ENCODE results near the gene FKBP15. TPM values are rescaled to one million over a fixed set of nuclear protein-coding genes. Genes with fewer than 3 reads are reported as not detected.
"Not testable (repeated sequence)": the region's sequence is repeated elsewhere in the genome, so short reads cannot be mapped to it uniquely, and the experiment has no call there.

The FKBP15 gene
- total and polyA plus RNA-seq, 9 donors = 16.8 to 24.2 (median 20.1) TPM

DNA sequence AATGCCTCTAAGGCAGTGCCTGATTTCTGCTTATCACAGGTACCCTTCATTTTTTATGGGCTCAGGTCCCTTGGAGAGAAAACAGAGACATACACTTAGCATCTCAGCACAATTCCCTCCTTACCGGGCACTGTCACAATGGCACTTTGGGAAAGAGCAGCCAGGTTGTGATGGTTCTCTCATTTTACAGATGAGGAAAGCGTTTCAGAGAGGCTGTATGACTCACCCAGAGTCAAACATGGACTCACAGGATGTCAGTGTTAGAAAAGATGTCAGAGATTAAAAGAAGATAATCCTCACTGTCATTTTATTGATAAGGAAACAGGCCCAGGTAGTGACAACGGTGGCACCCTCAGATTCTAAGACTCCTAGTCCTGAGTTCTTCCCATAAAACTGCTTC lies 82.3 kb downstream of the FKBP15 start:
- Histone ChIP-seq H3K9me3 (replicated peaks; ENCODE audit: control insufficient read depth, low read depth, low read length) (no peaks in the 10 kb centered on the region), H3K4me1 (ENCODE audit: control insufficient read depth, insufficient read depth, low read length) (no peaks in the 10 kb centered on the region), H3K27ac (ENCODE audit: low read length) (no peak overlapping the region), H3K4me3 (ENCODE audit: low read length) (no peak overlapping the region), H3K36me3 (ENCODE audit: control insufficient read depth, insufficient read depth, low read length) (no peaks in the 10 kb centered on the region), H3K27me3 (ENCODE audit: control insufficient read depth, insufficient read depth, low read length) (peaks cover 2% of the 10 kb centered on the region)
- WGBS (ENCODE audit: insufficient coverage) = 43% methylated on average over 1 of the region's 3 CpGs
- no peak for DNase-seq

DNA sequence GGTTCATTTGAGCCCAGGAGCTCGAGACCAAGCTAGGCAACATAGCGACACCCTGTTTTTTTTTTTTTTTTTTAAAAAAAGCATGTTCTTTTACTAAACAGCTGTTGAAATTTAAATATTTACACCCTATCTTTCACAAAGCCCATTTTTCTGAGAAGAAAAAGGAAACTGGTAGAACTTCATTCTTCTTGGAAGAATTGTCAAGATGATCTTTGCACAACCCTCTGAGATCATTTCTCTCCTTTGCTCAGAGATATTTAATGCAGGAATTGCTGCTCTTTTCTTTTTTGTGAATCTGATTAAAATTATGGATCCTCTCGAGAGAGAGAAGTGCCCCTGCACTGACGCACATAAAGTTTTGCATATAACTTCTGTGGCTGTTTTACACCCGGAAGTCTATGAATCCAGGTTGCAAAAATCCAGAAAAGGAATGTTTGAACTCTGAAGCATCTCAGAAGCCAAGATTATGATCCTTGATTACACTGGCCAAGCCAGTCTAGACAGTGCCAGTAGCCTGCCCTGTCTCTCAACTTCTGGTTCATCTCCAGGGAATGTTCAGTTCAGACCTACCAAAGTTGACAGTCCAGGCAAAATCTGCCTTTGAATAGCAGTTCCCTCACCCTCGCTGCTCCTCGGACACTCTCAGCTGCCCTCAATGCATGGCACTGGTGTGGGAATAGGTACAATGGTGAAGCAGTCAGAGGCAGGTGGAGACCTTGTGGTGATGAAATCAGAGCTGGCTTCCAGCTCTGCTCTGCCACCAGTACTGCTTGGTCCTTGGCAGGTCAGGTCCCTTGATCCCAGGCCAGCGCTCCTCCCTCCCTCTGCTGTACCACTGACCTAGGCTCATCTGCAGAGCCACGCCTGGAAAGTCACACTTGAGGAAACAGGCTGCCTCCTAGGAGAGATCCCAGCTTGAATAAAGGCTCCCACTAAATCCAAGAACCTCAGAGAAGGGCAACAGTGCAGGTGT lies 83.6 kb downstream of the FKBP15 start:
- Histone ChIP-seq H3K27ac (ENCODE audit: low read length) (no peak overlapping the region), H3K4me3 (ENCODE audit: low read length) (no peak overlapping the region), H3K4me1 (ENCODE audit: control insufficient read depth, insufficient read depth, low read length) (no peaks in the 10 kb centered on the region), H3K36me3 (ENCODE audit: control insufficient read depth, insufficient read depth, low read length) (no peaks in the 10 kb centered on the region), H3K27me3 (ENCODE audit: control insufficient read depth, insufficient read depth, low read length) (no peaks in the 10 kb centered on the region), H3K9me3 (replicated peaks; ENCODE audit: control insufficient read depth, low read depth, low read length) (no peaks in the 10 kb centered on the region)
- DNase-seq = no peak
- WGBS (ENCODE audit: insufficient coverage) = 75% methylated on average over 7 of the region's 9 CpGs

DNA sequence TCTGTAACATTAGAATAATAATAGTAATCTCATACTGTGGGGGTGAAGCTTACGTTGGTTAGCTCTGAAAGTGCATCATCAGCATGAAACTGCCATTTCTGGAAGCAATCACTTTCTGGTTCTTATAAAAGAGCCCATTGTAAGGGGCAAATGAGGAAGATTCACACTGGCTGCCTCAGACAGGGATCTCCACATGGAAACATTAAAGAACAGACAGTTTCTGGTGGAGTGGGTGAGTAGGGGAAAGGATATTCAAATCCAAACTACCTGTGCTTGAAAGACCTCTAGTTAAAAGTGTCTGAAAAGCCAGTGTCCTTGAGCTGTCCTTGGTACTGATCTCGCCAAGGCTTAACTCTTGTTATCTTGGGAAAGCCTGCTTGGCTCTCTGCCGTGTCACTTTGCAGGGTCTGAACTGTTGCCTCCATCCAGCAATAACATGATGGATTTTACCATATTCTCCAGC lies 89.4 kb downstream of the FKBP15 start:
- Histone ChIP-seq H3K9me3 (replicated peaks; ENCODE audit: control insufficient read depth, low read depth, low read length) (no peaks in the 10 kb centered on the region), H3K36me3 (ENCODE audit: control insufficient read depth, insufficient read depth, low read length) (no peaks in the 10 kb centered on the region), H3K4me1 (ENCODE audit: control insufficient read depth, insufficient read depth, low read length) (no peaks in the 10 kb centered on the region), H3K27ac (ENCODE audit: low read length) (no peak overlapping the region), H3K27me3 (ENCODE audit: control insufficient read depth, insufficient read depth, low read length) (peaks cover 2% of the 10 kb centered on the region), H3K4me3 (ENCODE audit: low read length) (no peak overlapping the region)
- peak; percentile 36 for DNase-seq
- WGBS (ENCODE audit: insufficient coverage) = 7% methylated on average over 2 of the region's 3 CpGs

- Histone ChIP-seq H3K4me3 (ENCODE audit: low read length) (no peak overlapping the region), H3K27ac (ENCODE audit: low read length) (no peak overlapping the region), H3K4me1 (ENCODE audit: control insufficient read depth, insufficient read depth, low read length) (no peaks in the 10 kb centered on the region), H3K9me3 (replicated peaks; ENCODE audit: control insufficient read depth, low read depth, low read length) (no peaks in the 10 kb centered on the region), H3K36me3 (ENCODE audit: control insufficient read depth, insufficient read depth, low read length) (no peaks in the 10 kb centered on the region), H3K27me3 (ENCODE audit: control insufficient read depth, insufficient read depth, low read length) (peaks cover 5% of the 10 kb centered on the region)
- no CpG with 5 or more reads among the region's 4 CpGs for WGBS (ENCODE audit: insufficient coverage)
- DNase-seq = no peak
These were observed 91.2 kb downstream of the FKBP15 start for GRCh38 chr9:113129884-113130283.

- Histone ChIP-seq H3K9me3 (replicated peaks; ENCODE audit: control insufficient read depth, low read depth, low read length) (no peaks in the 10 kb centered on the region), H3K27ac (ENCODE audit: low read length) (no peak overlapping the region), H3K4me3 (ENCODE audit: low read length) (no peak overlapping the region), H3K4me1 (ENCODE audit: control insufficient read depth, insufficient read depth, low read length) (no peaks in the 10 kb centered on the region), H3K36me3 (ENCODE audit: control insufficient read depth, insufficient read depth, low read length) (no peaks in the 10 kb centered on the region), H3K27me3 (ENCODE audit: control insufficient read depth, insufficient read depth, low read length) (peaks cover 6% of the 10 kb centered on the region)
- no peak for DNase-seq
These were observed 91.6 kb downstream of the FKBP15 start for GRCh38 chr9:113129466-113129865.

- DNase-seq = no peak
- Histone ChIP-seq H3K36me3 (ENCODE audit: control insufficient read depth, insufficient read depth, low read length) (no peaks in the 10 kb centered on the region), H3K4me1 (ENCODE audit: control insufficient read depth, insufficient read depth, low read length) (no peaks in the 10 kb centered on the region), H3K27me3 (ENCODE audit: control insufficient read depth, insufficient read depth, low read length) (peaks cover 6% of the 10 kb centered on the region), H3K9me3 (replicated peaks; ENCODE audit: control insufficient read depth, low read depth, low read length) (no peaks in the 10 kb centered on the region), H3K4me3 (ENCODE audit: low read length) (no peak overlapping the region), H3K27ac (ENCODE audit: low read length) (no peak overlapping the region)
- WGBS (ENCODE audit: insufficient coverage) = 20% methylated on average over 1 of the region's 4 CpGs
These were observed 95.6 kb downstream of the FKBP15 start for GRCh38 chr9:113125386-113126035.

DNA sequence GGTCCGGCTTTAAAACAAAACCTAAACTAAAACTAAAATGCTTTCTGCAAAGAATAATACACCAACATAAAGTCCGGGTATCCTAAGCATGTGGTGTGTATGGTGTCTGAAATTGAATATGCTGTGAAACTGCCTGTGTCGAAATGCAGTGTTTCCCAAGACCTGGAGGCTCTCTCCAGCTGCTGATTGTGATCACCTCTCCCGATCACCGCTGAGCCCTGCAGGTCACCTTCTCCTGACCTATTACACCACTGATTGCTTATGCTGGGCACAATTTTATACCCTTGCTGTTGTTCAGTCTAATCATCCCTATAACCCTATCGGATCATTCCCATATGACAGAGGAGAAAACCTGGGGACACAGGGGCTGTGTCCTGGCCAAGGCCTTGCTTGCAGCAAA lies 102.2 kb downstream of the FKBP15 start:
- H3K4me3 ChIP-seq (ENCODE audit: low read length) = not testable (repeated sequence)

More for the DNA sequence above, 102.2 kb downstream of the FKBP15 start:
- not testable (repeated sequence) for H3K9me3 ChIP-seq (replicated peaks; ENCODE audit: control insufficient read depth, low read depth, low read length); DNase-seq; H3K27me3 ChIP-seq (ENCODE audit: control insufficient read depth, insufficient read depth, low read length); H3K4me1 ChIP-seq (ENCODE audit: control insufficient read depth, insufficient read depth, low read length); H3K36me3 ChIP-seq (ENCODE audit: control insufficient read depth, insufficient read depth, low read length); H3K27ac ChIP-seq (ENCODE audit: low read length)
- WGBS (ENCODE audit: insufficient coverage) = no CpG with 5 or more reads among the region's 6 CpGs

Other genes with a start within 250 kb of the FKBP15 start
- 4.6 TPM for gene ZNF883, start 209.1 kb downstream of the FKBP15 start, total RNA-seq
- 1 to 10 TPM; 2.9 to 5.3 (median 3.7) TPM for gene ZNF883, start 209.1 kb downstream of the FKBP15 start, polyA plus RNA-seq (ENCODE audit: insufficient read depth in 1 of 8, insufficient read length in 8 of 8, low replicate concordance in 1 of 8)
- 5.5 TPM for gene ZFP37, start 164.6 kb downstream of the FKBP15 start, total RNA-seq
- gene ZFP37, start 164.6 kb downstream of the FKBP15 start, polyA plus RNA-seq (ENCODE audit: insufficient read depth in 1 of 8, insufficient read length in 8 of 8, low replicate concordance in 1 of 8) = 1 to 10 TPM; 2.7 to 6.1 (median 4.4) TPM
- gene SLC31A2, start 70.3 kb downstream of the FKBP15 start, total RNA-seq = 4.1 TPM
- gene SLC31A2, start 70.3 kb downstream of the FKBP15 start, polyA plus RNA-seq (ENCODE audit: insufficient read depth in 1 of 8, insufficient read length in 8 of 8, low replicate concordance in 1 of 8) = 1 to 10 TPM; 2.1 to 4.3 (median 2.8) TPM
- 8.0 TPM for gene SLC31A1, start 267 bp upstream of the FKBP15 start, total RNA-seq
- 10 to 100 TPM in 5 of 8 donors, 1 to 10 TPM in 3; 8.0 to 14.2 (median 10.2) TPM for gene SLC31A1, start 267 bp upstream of the FKBP15 start, polyA plus RNA-seq (ENCODE audit: insufficient read depth in 1 of 8, insufficient read length in 8 of 8, low replicate concordance in 1 of 8)
- gene CDC26, start 54.3 kb upstream of the FKBP15 start, total RNA-seq = 33.2 TPM
- gene CDC26, start 54.3 kb upstream of the FKBP15 start, polyA plus RNA-seq (ENCODE audit: insufficient read depth in 1 of 8, insufficient read length in 8 of 8, low replicate concordance in 1 of 8) = 10 to 100 TPM; 19.7 to 27.8 (median 24.7) TPM
- gene PRPF4, start 54.4 kb upstream of the FKBP15 start, total RNA-seq = 21.5 TPM
- 10 to 100 TPM; 16.5 to 25.2 (median 19.3) TPM for gene PRPF4, start 54.4 kb upstream of the FKBP15 start, polyA plus RNA-seq (ENCODE audit: insufficient read depth in 1 of 8, insufficient read length in 8 of 8, low replicate concordance in 1 of 8)
- 0.04 TPM for gene RNF183, start 82.1 kb upstream of the FKBP15 start, total RNA-seq
- under 1 TPM in 4 of 8 donors, not detected in 4; 0.08 to 0.35 (median 0.13) TPM for gene RNF183, start 82.1 kb upstream of the FKBP15 start, polyA plus RNA-seq (ENCODE audit: insufficient read depth in 1 of 8, insufficient read length in 8 of 8, low replicate concordance in 1 of 8)
- gene WDR31, start 119.0 kb upstream of the FKBP15 start, total RNA-seq = 1.2 TPM
- 1 to 10 TPM; 1.6 to 3.3 (median 2.5) TPM for gene WDR31, start 119.0 kb upstream of the FKBP15 start, polyA plus RNA-seq (ENCODE audit: insufficient read depth in 1 of 8, insufficient read length in 8 of 8, low replicate concordance in 1 of 8)
- gene BSPRY, start 128.3 kb upstream of the FKBP15 start, total RNA-seq = 0.22 TPM
- gene BSPRY, start 128.3 kb upstream of the FKBP15 start, polyA plus RNA-seq (ENCODE audit: insufficient read depth in 1 of 8, insufficient read length in 8 of 8, low replicate concordance in 1 of 8) = under 1 TPM; 0.40 to 0.97 (median 0.56) TPM
- gene HDHD3, start 155.7 kb upstream of the FKBP15 start, total RNA-seq = 5.5 TPM
- gene HDHD3, start 155.7 kb upstream of the FKBP15 start, polyA plus RNA-seq (ENCODE audit: insufficient read depth in 1 of 8, insufficient read length in 8 of 8, low replicate concordance in 1 of 8) = 10 to 100 TPM in 1 of 8 donors, 1 to 10 TPM in 7; 4.1 to 11.3 (median 5.8) TPM
- gene ALAD, start 180.0 kb upstream of the FKBP15 start, total RNA-seq = 11.3 TPM
- gene ALAD, start 180.0 kb upstream of the FKBP15 start, polyA plus RNA-seq (ENCODE audit: insufficient read depth in 1 of 8, insufficient read length in 8 of 8, low replicate concordance in 1 of 8) = 10 to 100 TPM; 20.0 to 26.3 (median 21.6) TPM
- 39.1 TPM for gene POLE3, start 189.4 kb upstream of the FKBP15 start, total RNA-seq
- gene POLE3, start 189.4 kb upstream of the FKBP15 start, polyA plus RNA-seq (ENCODE audit: insufficient read depth in 1 of 8, insufficient read length in 8 of 8, low replicate concordance in 1 of 8) = 10 to 100 TPM; 36.2 to 51.0 (median 48.0) TPM
- 0.22 TPM for gene C9orf43, start 189.5 kb upstream of the FKBP15 start, total RNA-seq
- gene C9orf43, start 189.5 kb upstream of the FKBP15 start, polyA plus RNA-seq (ENCODE audit: insufficient read depth in 1 of 8, insufficient read length in 8 of 8, low replicate concordance in 1 of 8) = under 1 TPM; 0.19 to 0.46 (median 0.27) TPM
- 52.4 TPM for gene RGS3, start 242.4 kb upstream of the FKBP15 start, total RNA-seq
- gene RGS3, start 242.4 kb upstream of the FKBP15 start, polyA plus RNA-seq (ENCODE audit: insufficient read depth in 1 of 8, insufficient read length in 8 of 8, low replicate concordance in 1 of 8) = 10 to 100 TPM; 38.0 to 63.3 (median 49.0) TPM

Measured in muscle of leg (tissue), 11 donors.